Nephron progenitor cell (in vitro differentiated cells): ENCODE results near the gene TSPAN4.

Source experiments
- DNase-seq: peaks from one replicate; pipeline ENCODE4 v3.0.0; 2021
- H3K27ac Mint-ChIP-seq: 2 replicates; pipeline ENCODE4 v1.8.0; 2021; ENCODE audit warnings: mild to moderate bottlenecking, moderate library complexity, mixed read lengths
- H3K27me3 Mint-ChIP-seq: 2 replicates; pipeline ENCODE4 v1.8.0; 2021; ENCODE audit warnings: mild to moderate bottlenecking, low read depth, mixed read lengths; ENCODE audit not compliant: poor library complexity
- H3K36me3 Mint-ChIP-seq: 2 replicates; pipeline ENCODE4 v1.8.0; 2021; ENCODE audit warnings: low read depth, mixed read lengths
- H3K4me1 Mint-ChIP-seq: 2 replicates; pipeline ENCODE4 v1.8.0; 2021; ENCODE audit warnings: mixed read lengths
- H3K4me3 Mint-ChIP-seq: 2 replicates; pipeline ENCODE4 v1.8.0; 2021; ENCODE audit warnings: mild to moderate bottlenecking, moderate library complexity, mixed read lengths
- H3K9me3 Mint-ChIP-seq: 2 replicates; pipeline ENCODE4 v1.8.0; 2021; ENCODE audit warnings: mild to moderate bottlenecking, moderate library complexity, mixed read lengths
- TF ChIP-seq, protein P1 (sequence below): fragments of 200-600 bp; sonication (generic); IDR thresholded peaks from 2 replicates; pipeline ENCODE4 v1.5.0; 2021; ENCODE audit warnings: antibody characterized with exemption

The TSPAN4 gene

DNA sequence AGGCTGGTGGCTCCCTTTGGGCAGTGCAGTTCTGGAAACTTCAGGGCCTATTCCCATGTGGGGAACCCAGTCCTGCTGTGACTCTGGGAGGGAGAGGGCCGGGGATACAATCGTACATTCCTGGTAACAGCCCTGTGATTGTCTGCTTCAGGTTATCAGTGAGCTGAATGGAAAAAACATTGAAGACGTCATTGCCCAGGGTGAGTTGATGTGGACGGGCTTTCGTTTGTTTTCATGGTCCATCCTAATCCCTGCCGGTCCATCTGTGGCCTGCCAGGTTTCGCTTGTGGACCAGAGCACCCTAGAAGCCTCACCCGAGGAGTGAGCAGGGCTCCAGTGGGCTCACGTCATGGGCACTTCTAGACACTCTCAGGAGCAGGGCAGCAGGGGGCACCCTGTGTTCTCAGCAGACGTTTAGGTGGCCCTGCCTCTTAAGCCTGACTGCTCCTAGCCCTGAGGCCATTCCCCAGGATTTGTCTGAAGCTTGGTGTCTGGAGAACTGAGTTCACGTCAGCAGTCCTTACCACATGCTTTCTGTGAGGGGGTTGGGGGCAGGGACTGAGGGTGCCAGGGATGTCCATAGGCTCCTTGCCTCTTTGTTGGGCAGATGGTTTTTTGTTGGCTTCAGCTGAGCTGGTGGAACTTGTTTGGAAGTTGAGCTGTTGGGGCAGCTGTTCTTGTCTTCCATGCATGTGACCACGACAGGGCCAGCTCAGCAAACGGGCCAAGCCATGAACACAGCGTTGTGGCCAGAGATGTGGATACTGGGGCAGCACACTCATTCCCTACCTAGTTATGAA, 31.0 kb upstream of the TSPAN4 start:
- Mint-ChIP-seq H3K4me1 (peaks cover 32% of the 10 kb centered on the region), H3K27me3 (no peaks in the 10 kb centered on the region), H3K4me3 (peak overlapping the region; percentile 96), H3K27ac (peak overlapping the region; percentile 86), H3K36me3 (peaks cover 28% of the 10 kb centered on the region), H3K9me3 (no peaks in the 10 kb centered on the region)
- TF ChIP-seq, protein P1, sequence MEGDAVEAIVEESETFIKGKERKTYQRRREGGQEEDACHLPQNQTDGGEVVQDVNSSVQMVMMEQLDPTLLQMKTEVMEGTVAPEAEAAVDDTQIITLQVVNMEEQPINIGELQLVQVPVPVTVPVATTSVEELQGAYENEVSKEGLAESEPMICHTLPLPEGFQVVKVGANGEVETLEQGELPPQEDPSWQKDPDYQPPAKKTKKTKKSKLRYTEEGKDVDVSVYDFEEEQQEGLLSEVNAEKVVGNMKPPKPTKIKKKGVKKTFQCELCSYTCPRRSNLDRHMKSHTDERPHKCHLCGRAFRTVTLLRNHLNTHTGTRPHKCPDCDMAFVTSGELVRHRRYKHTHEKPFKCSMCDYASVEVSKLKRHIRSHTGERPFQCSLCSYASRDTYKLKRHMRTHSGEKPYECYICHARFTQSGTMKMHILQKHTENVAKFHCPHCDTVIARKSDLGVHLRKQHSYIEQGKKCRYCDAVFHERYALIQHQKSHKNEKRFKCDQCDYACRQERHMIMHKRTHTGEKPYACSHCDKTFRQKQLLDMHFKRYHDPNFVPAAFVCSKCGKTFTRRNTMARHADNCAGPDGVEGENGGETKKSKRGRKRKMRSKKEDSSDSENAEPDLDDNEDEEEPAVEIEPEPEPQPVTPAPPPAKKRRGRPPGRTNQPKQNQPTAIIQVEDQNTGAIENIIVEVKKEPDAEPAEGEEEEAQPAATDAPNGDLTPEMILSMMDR = no peak
- DNase-seq = no peak

DNA sequence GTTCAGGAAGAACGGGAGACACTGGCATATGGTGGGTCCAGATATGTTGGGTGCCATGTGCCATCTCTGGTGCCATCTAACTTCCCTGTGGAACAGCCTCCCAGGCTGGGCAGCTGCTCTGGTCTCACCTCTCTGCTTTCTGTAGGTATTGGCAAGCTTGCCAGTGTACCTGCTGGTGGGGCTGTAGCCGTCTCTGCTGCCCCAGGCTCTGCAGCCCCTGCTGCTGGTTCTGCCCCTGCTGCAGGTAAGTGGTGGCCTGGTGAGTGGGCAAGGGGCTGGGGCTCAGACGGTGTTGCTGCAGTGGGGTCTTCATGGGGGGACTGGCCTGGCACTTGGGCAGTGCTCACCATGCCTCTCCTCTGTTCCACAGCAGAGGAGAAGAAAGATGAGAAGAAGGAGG, 30.3 kb upstream of the TSPAN4 start:
- Mint-ChIP-seq H3K9me3 (no peaks in the 10 kb centered on the region), H3K4me1 (peaks cover 32% of the 10 kb centered on the region), H3K27me3 (no peaks in the 10 kb centered on the region), H3K4me3 (no peak overlapping the region), H3K36me3 (peaks cover 28% of the 10 kb centered on the region), H3K27ac (no peak overlapping the region)
- DNase-seq = no peak
- TF ChIP-seq, protein P1 = no peak

DNA sequence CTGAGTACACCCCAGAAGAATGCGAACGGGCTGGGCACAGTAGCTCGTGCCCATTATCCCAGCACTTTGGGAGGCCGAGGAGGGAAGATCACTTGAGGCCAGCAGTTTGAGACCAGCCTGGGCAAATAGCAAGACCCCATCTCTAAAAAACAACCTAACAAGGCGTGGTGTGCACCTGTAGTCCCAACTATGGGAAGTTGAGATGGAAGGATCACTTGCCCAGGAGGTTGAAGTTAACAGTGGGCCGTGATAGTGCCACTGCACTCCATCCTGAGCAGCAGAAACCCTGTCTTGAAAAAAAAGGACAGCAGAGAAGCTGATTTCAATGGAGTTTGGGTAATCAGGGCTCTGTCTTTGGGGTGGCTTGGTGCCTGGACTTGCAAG, 29.6 kb upstream of the TSPAN4 start:
- Mint-ChIP-seq H3K36me3 (peaks cover 28% of the 10 kb centered on the region), H3K27me3 (no peaks in the 10 kb centered on the region), H3K9me3 (no peaks in the 10 kb centered on the region), H3K27ac (no peak overlapping the region), H3K4me1 (peaks cover 26% of the 10 kb centered on the region), H3K4me3 (no peak overlapping the region)
- TF ChIP-seq, protein P1 = no peak
- DNase-seq = no peak

DNA sequence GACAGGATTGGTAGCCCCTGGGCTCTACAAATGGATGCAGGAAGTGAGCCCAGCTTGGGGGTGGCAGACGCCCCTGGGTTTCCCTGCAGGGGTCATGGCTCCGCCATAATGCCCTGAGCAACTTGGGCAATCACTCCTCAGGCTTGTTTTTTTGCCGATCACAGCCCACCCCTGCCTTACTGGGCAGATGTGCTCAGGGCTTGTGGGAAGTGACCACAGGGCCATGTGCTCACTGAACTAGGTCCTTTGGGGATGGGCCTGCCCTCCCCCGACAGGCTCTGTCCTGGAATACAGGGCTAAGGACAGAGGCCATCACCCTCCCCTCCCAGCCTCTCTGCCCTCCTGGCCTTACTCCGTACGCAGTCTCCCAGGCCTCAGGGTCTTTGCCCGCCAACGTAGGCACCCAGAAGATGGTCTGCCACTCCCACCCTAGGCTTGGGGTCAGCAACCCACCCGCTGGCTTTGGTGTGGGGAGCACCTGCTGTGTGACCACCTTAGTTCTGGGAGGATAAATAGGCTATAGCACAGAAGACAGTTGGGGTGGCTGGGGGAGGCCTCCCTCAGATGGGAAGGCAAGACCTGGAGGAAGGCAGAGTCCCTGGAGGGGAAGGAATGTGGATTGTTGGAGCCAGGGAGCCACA, 29.1 kb upstream of the TSPAN4 start:
- TF ChIP-seq, protein P1 = no peak
- Mint-ChIP-seq H3K4me3 (no peak overlapping the region), H3K4me1 (peaks cover 25% of the 10 kb centered on the region), H3K27me3 (peaks cover 3% of the 10 kb centered on the region), H3K36me3 (peaks cover 28% of the 10 kb centered on the region), H3K27ac (no peak overlapping the region), H3K9me3 (no peaks in the 10 kb centered on the region)
- no peak for DNase-seq

DNA sequence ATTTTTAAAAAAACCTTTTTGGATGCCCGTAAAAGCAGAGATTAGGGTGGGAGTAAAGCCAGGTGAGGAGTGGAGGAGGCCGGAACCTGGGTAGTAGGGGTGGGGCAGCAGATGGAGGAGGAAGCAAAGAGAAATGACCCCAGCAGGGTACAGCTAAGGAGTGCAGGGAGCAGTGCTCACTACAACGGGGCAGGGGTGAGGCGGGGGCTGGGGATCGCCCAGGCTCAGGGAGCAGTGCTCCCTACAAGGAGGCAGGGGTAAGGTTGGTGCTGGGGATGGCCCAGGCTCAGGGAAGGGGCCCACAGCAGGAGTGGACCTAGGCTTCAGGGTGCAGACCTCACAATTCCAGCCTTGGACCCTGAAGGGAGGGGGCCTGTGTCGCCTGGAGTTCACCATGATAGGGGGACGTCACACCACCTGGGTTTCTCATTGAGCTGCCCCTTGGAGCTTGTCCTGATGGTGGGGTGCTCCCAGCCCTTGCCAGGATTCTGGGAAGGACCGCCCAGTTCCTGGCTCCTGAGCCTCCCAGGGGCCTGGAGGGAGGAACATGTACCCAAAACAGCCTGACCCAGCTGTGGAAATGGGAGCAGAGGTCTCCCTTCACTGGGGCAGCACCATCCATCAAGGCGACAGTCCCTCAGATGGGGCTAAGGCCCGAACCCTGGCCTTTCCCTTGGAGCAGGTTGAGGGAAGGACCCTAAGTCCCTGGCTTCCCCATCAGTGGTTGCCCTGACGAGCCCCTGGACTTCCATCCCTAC, 26.8 kb upstream of the TSPAN4 start:
- H3K9me3 Mint-ChIP-seq = no peaks in the 10 kb centered on the region
- peaks cover 3% of the 10 kb centered on the region for H3K27me3 Mint-ChIP-seq

More for the DNA sequence above, 26.8 kb upstream of the TSPAN4 start:
- peaks cover 15% of the 10 kb centered on the region for H3K4me1 Mint-ChIP-seq
- TF ChIP-seq, protein P1 = no peak
- H3K27ac Mint-ChIP-seq = no peak overlapping the region
- no peak overlapping the region for H3K4me3 Mint-ChIP-seq
- H3K36me3 Mint-ChIP-seq = peaks cover 27% of the 10 kb centered on the region
- no peak for DNase-seq
